ENCODE measurements around the gene RGSL1.
A peak's percentile ranks its signal among the peaks of the same experiment; 100 is the strongest.

RGSL1 gene

DNA sequence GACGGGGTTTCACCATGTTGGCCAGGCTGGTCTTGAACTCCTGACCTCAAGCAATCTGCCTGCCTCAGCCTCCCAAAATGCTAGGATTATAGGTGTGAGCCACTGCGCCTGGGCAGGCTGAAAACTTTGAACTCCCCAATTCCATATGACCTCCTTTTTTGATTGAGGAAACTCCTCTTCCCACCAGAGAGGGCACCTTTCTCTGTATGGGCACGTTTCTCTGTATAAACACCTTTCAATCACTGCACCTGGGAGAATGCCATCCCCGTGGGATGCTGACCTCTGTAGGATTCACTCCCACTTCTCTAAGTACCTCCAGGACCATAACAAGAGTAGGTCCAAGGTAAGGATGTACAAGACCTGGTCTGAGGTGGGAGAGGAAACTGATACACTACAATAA is 39.8 kb upstream of the RGSL1 start:
- FAIRE-seq: no peak
- TF ChIP-seq, protein P1, sequence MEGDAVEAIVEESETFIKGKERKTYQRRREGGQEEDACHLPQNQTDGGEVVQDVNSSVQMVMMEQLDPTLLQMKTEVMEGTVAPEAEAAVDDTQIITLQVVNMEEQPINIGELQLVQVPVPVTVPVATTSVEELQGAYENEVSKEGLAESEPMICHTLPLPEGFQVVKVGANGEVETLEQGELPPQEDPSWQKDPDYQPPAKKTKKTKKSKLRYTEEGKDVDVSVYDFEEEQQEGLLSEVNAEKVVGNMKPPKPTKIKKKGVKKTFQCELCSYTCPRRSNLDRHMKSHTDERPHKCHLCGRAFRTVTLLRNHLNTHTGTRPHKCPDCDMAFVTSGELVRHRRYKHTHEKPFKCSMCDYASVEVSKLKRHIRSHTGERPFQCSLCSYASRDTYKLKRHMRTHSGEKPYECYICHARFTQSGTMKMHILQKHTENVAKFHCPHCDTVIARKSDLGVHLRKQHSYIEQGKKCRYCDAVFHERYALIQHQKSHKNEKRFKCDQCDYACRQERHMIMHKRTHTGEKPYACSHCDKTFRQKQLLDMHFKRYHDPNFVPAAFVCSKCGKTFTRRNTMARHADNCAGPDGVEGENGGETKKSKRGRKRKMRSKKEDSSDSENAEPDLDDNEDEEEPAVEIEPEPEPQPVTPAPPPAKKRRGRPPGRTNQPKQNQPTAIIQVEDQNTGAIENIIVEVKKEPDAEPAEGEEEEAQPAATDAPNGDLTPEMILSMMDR (IDR thresholded peaks at IDR 0.05; ENCODE audit: insufficient read depth, missing control alignments): no peak

DNA sequence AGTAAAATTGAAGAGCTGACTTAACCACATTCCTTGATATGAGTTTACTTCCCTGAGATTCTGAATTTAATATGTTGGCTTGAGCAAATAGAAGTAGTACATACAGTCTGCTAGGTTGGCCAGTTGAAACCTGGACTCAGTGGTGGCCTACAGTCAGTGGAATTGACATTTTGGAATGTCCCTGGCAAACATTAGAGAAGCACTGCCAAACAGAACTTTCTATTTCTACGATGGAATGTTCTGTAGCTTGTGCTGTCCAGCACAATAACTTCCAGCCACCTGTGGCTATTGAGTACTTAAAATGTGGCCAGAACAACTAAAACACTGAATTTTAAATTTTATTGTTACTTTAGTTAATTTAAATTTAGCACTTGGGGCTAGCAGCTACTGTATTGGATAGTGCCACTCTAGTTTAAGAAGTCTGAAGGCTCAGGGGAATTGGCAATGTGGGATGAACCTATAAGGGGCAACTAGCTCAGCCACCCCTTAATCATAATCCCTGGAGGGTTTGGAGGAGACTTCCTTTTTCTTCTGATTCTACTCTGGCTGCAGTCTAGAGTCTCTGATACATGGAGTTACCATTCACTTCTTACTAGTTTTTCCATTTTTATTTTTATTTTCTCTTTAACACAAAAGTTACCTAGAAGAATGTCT is 39.2 kb upstream of the RGSL1 start:
- FAIRE-seq: peak; percentile 29
- TF ChIP-seq, protein P1 (IDR thresholded peaks at IDR 0.05; ENCODE audit: insufficient read depth, missing control alignments): no peak
- no peak for DNase-seq (ENCODE audit: insufficient read length, low spot score)

More for the DNA sequence above, 39.8 kb upstream of the RGSL1 start:
- no peak for DNase-seq (ENCODE audit: insufficient read length, low spot score)

DNA sequence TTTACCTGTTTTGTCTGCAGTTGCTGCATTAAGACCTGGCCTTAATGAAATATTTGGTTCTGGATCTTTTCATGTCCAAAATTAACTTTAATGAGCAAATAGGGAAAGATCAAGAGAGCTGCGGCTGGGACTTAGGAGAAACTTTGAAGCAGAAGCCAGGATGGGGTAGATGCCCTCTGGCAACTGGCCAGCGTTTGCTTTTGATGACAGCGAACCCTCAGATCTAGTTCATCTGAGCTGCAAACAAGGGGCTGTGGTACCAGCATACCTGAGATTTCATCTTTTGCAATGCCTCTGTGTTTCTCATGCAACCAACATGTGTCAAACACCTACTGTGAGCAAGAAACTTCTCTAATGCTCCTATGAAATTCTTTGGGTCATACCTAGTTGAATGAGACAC is 36.5 kb upstream of the RGSL1 start:
- TF ChIP-seq, protein P1 (IDR thresholded peaks at IDR 0.05; ENCODE audit: insufficient read depth, missing control alignments): no peak
- no peak for DNase-seq (ENCODE audit: insufficient read length, low spot score)
- FAIRE-seq: no peak

DNA sequence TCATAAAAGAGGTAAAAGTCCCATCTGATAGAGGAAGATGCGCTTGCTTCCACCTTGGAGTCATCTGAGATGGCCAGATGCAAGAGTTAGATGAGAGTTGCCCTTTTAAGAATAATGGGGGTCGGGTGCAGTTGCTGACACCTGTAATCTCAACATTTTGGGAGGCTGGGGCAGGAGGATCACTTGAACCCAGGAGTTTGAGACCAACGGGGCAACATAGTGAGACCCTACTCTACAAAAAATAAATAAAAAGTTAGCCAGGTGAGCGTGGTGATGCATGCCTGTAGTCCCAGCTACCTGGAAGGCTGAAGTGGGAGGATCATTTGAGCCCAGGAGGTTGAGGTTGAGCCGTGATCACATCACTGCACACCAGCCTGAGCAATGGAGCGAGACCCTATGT is 36.0 kb upstream of the RGSL1 start:
- TF ChIP-seq, protein P1 (IDR thresholded peaks at IDR 0.05; ENCODE audit: insufficient read depth, missing control alignments): no peak
- FAIRE-seq (no peak), DNase-seq (ENCODE audit: insufficient read length, low spot score) (no peak)

DNA sequence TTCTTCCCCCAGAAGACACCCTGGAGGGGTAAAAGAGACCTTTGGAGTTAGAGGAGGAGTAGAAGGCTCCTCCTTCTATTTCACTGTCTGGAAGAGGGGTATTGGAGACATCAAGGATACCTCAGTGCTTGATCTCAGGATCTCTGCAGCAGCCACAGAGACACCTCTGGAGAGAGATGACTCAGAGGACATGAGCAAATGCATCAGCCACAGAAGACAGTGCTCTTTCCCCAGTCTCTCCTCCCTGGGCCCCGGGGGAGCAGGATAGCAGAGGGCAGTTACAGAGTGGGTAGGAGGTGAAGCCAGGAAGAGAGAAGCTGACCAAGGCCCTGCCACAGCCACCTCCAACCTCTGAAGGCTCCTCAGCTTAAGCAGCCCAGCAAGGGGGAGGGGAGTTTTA is 34.2 kb upstream of the RGSL1 start:
- FAIRE-seq (no peak), DNase-seq (ENCODE audit: insufficient read length, low spot score) (no peak)
- TF ChIP-seq, protein P1 (IDR thresholded peaks at IDR 0.05; ENCODE audit: insufficient read depth, missing control alignments): no peak

DNA sequence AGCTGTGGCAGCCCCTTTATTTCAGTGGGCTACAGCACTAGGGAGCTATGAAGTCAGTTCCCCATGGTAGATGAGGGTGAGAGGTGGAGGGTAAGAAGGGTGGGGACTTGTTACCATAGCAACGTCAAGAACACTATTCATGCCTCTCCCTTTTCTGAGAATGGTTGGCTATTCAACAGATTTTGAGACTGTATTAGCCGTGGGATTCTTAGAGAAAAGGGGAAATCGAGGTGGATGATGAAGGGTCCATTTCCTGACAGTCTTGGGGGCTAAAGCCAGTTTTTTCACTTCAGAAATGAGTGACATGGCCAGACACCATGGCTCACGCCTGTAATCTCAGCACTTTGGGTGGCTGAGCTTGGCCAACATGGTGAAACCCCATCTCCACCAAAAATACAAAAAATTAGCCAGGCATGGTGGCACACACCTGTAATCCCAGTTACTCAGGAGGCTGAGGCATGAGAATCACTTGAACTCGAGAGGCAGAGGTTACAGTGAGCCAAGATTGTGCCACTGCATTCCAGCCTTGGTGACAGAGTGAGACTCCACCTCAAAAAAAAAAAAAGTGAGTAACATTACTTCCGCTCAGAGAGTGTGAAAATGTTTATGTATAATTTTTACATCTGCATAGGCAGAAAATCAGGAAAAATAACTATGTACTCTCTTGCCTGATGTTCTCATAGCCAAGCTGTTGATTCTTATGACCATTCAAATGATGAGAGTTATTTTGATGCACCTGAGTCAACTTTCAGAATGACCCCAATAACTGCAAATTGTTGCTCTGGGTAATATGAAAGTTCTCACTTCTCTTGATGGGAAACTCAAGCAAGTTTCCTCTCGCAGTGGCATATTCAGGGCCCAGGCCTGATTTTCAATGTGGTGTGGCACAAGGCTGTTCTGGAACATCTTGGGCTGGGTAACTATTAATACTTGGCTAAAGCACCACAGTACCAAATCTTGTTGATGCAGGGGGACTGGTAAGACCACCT is 23.2 kb upstream of the RGSL1 start:
- FAIRE-seq (no peak), DNase-seq (ENCODE audit: insufficient read length, low spot score) (no peak)
- TF ChIP-seq, protein P1 (IDR thresholded peaks at IDR 0.05; ENCODE audit: insufficient read depth, missing control alignments): no peak

Data from D721Med (cell line).